Measurements from ENCODE around the gene PMP22.

Gene PMP22

DNA sequence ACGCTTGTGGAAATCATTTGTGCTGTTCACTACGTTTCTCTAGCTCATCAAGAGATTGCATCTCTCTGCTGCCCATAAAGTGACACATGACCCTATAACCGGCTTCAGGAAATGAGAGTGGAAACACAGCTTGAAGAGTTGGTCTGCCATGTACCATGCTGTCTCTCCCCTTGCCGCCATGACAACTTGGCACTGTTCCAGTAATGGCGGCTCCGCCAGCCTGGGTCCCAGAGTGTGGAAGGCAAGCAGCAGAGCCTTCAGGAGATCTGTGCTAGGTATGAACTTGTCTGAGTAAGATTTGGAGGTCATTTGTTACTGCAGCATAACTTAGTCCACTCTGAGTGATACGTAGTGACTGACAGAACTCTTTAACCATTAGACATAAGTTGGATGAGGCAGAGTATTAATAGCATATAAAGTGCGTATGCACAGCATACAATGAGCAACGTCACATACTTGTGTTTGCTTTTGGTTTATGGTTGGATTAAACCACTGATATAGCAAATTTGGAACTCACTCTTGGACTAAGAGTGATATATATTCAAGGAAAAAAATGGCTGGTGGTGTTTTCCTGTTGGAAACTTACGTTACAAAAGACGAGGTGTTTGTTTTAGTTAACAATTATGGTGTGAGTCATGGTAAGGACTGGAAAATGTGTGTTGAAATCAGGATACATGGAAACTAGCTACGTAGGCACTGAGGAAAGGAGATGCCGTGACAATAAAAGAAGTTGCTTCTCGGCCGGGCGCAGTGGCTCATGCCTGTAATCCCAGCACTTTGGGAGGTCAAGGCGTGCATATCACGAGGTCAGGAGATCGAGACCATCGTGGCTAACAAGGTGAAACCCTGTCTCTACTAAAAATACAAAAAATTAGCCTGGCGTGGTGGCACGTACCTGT, 24.4 kb upstream of the PMP22 start:
- TF ChIP-seq POLR2AphosphoS5 (IDR thresholded peaks at IDR 0.05; ENCODE audit: low read depth, low read length) = no peak
- no peak for TF ChIP-seq TAF1 (IDR thresholded peaks at IDR 0.05; ENCODE audit: borderline replicate concordance, low read depth, low read length)
- TF ChIP-seq POLR2A (IDR thresholded peaks at IDR 0.05; ENCODE audit: low read depth, low read length) = no peak
- FAIRE-seq (no peak), DNase-seq (ENCODE audit: insufficient read length) (no peak)

DNA sequence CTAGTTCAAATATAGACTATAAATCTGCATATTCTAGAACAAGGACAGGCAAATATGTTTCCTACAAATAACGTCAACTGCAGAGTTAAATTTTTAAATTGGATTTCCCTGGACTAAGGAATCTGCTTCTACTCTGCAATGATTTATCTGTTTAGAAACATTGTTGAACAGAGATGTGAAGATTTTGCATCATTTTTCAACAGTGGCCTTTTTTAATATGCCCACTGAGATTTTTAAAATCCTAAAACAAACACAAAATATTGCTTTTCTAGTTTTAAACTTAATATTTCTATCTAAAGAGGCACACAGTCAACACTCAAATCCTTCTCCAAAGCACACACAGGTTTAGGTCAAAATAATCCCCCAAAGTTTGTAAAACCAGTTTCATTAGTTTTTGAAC, 23.7 kb upstream of the PMP22 start:
- TF ChIP-seq POLR2A (IDR thresholded peaks at IDR 0.05; ENCODE audit: low read depth, low read length) (no peak), POLR2AphosphoS5 (IDR thresholded peaks at IDR 0.05; ENCODE audit: low read depth, low read length) (no peak), TAF1 (IDR thresholded peaks at IDR 0.05; ENCODE audit: borderline replicate concordance, low read depth, low read length) (no peak)
- FAIRE-seq = no peak
- no peak for DNase-seq (ENCODE audit: insufficient read length)

GRCh38 chr17:15287538-15288267, 22.6 kb upstream of the PMP22 start:
- FAIRE-seq (no peak), DNase-seq (ENCODE audit: insufficient read length) (no peak)
- TF ChIP-seq POLR2AphosphoS5 (IDR thresholded peaks at IDR 0.05; ENCODE audit: low read depth, low read length) = no peak
- TF ChIP-seq POLR2A (IDR thresholded peaks at IDR 0.05; ENCODE audit: low read depth, low read length) = no peak
- no peak for TF ChIP-seq TAF1 (IDR thresholded peaks at IDR 0.05; ENCODE audit: borderline replicate concordance, low read depth, low read length)

GRCh38 chr17:15285466-15285865, 20.3 kb upstream of the PMP22 start:
- DNase-seq (ENCODE audit: insufficient read length) = no peak
- no peak for FAIRE-seq
- TF ChIP-seq POLR2AphosphoS5 (IDR thresholded peaks at IDR 0.05; ENCODE audit: low read depth, low read length) = no peak

GRCh38 chr17:15284537-15284936, 19.4 kb upstream of the PMP22 start:
- TF ChIP-seq TAF1 (IDR thresholded peaks at IDR 0.05; ENCODE audit: borderline replicate concordance, low read depth, low read length) (no peak), POLR2AphosphoS5 (IDR thresholded peaks at IDR 0.05; ENCODE audit: low read depth, low read length) (no peak), POLR2A (IDR thresholded peaks at IDR 0.05; ENCODE audit: low read depth, low read length) (no peak)
- FAIRE-seq (no peak), DNase-seq (ENCODE audit: insufficient read length) (no peak)

DNA sequence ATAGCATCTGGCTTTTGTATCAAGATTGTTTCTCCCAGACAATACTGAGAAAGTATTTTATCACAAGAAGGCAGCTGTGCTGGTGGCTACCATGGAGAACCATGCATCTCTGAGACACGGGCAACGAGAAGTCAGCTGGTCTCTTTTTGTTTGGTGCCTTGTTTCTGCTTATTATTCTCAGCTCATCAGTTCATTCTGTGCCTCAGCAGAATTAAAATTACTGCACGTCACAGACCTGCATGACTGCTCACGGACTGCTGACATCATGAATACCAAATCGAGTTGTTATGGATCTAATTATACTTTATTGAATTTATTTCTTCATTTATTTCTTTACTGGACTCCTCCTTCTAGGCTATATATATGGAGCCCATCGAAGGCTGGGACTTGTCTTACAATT, 19.0 kb upstream of the PMP22 start:
- TF ChIP-seq POLR2A (IDR thresholded peaks at IDR 0.05; ENCODE audit: low read depth, low read length) (no peak), TAF1 (IDR thresholded peaks at IDR 0.05; ENCODE audit: borderline replicate concordance, low read depth, low read length) (no peak), POLR2AphosphoS5 (IDR thresholded peaks at IDR 0.05; ENCODE audit: low read depth, low read length) (no peak)
- FAIRE-seq (no peak), DNase-seq (ENCODE audit: insufficient read length) (no peak)

DNA sequence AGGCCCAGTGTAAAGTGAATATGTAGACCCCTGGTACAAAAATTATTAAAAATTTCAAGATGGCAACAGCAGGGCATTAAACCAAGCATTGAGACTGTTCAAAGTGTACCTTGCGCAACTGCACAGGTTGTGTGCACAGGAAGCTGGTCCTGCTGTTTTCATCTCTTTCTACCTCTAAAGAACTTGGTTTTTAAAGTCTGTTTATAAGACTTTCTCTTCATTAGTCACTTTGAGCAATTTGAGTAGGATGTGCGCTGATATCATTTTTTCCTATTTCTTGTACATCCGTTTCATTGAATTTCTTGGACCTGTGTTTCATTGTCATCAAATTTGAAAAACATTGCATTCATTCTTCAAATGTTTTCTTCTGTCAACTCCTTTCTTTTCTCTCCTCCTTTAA, 16.8 kb upstream of the PMP22 start:
- no peak for FAIRE-seq
- TF ChIP-seq POLR2A (IDR thresholded peaks at IDR 0.05; ENCODE audit: low read depth, low read length) = no peak
- no peak for TF ChIP-seq POLR2AphosphoS5 (IDR thresholded peaks at IDR 0.05; ENCODE audit: low read depth, low read length)
- no peak for TF ChIP-seq TAF1 (IDR thresholded peaks at IDR 0.05; ENCODE audit: borderline replicate concordance, low read depth, low read length)
- no peak for DNase-seq (ENCODE audit: insufficient read length)

DNA sequence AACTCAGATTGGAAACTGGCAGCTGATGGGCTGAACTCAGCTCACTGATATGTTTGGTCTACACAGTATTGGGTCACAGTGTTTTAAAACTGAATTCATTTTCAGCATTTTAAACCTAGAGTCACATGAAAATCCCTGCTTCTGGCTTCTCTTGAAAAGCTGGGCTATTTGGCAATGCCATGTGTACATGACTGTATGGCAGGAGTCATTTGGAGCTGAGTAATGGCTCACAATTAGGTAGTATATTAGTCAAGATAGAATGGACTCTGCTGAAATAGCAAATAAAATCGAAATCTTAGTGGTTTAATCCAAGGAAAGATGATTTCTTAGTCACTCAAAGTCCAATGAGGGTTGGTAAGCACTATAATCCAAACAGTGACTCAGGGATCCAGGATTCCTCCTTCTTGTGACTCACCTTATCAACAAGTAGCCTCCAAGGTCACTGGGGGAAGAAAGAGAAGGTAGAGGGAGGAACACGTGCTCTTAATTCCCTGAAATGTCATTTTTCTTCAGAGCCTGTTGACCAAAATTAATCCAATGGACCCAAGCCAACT, 13.9 kb upstream of the PMP22 start:
- FAIRE-seq (no peak), DNase-seq (ENCODE audit: insufficient read length) (no peak)
- TF ChIP-seq POLR2A (IDR thresholded peaks at IDR 0.05; ENCODE audit: low read depth, low read length) (no peak), POLR2AphosphoS5 (IDR thresholded peaks at IDR 0.05; ENCODE audit: low read depth, low read length) (no peak), TAF1 (IDR thresholded peaks at IDR 0.05; ENCODE audit: borderline replicate concordance, low read depth, low read length) (no peak)

GRCh38 chr17:15278380-15278779, 13.3 kb upstream of the PMP22 start:
- FAIRE-seq (no peak), DNase-seq (ENCODE audit: insufficient read length) (no peak)
- TF ChIP-seq POLR2AphosphoS5 (IDR thresholded peaks at IDR 0.05; ENCODE audit: low read depth, low read length) (no peak), POLR2A (IDR thresholded peaks at IDR 0.05; ENCODE audit: low read depth, low read length) (no peak), TAF1 (IDR thresholded peaks at IDR 0.05; ENCODE audit: borderline replicate concordance, low read depth, low read length) (no peak)

- TF ChIP-seq POLR2A (IDR thresholded peaks at IDR 0.05; ENCODE audit: low read depth, low read length) (no peak), POLR2AphosphoS5 (IDR thresholded peaks at IDR 0.05; ENCODE audit: low read depth, low read length) (no peak), TAF1 (IDR thresholded peaks at IDR 0.05; ENCODE audit: borderline replicate concordance, low read depth, low read length) (no peak)
- DNase-seq (ENCODE audit: insufficient read length) (no peak), FAIRE-seq (no peak)
Measured at GRCh38 chr17:15274017-15274416, 8.9 kb upstream of the PMP22 start.

GRCh38 chr17:15273141-15273793, 8.1 kb upstream of the PMP22 start:
- no peak for TF ChIP-seq TAF1 (IDR thresholded peaks at IDR 0.05; ENCODE audit: borderline replicate concordance, low read depth, low read length)
- TF ChIP-seq POLR2A (IDR thresholded peaks at IDR 0.05; ENCODE audit: low read depth, low read length) = no peak
- no peak for TF ChIP-seq POLR2AphosphoS5 (IDR thresholded peaks at IDR 0.05; ENCODE audit: low read depth, low read length)
- FAIRE-seq = no peak
- no peak for DNase-seq (ENCODE audit: insufficient read length)

All from GM12892 (cell line).